Karpas-422 (cell line): ENCODE data around the gene NFXL1. TPM values are rescaled to one million over a fixed set of nuclear protein-coding genes. Genes with fewer than 3 reads are reported as not detected.
"Not testable (repeated sequence)": the region's sequence is repeated elsewhere in the genome, so short reads cannot be mapped to it uniquely, and the experiment has no call there.

ENCODE experiments used
- DNase-seq: peaks from one replicate; pipeline ENCODE4 v3.0.0-alpha.2; 2015
- H2AFZ ChIP-seq: fragments of 200-600 bp; sonication (generic); 2 replicates; pipeline ENCODE4 v1.6.1; 2014; ENCODE audit warnings: antibody characterized with exemption, low read length, mixed read lengths
- H3K27ac ChIP-seq: fragments of 200-600 bp; sonication (generic); 2 replicates; pipeline ENCODE4 v1.5.1; 2014; ENCODE audit warnings: mild to moderate bottlenecking, low read length, moderate library complexity
- H3K27me3 ChIP-seq: fragments of 200-600 bp; sonication (generic); 2 replicates; pipeline ENCODE4 v1.6.1; 2014; ENCODE audit warnings: low read length, mixed read lengths
- H3K36me3 ChIP-seq: fragments of 200-600 bp; sonication (generic); 2 replicates; pipeline ENCODE4 v1.6.1; 2014; ENCODE audit warnings: low read length, mixed read lengths; ENCODE audit not compliant: insufficient read depth
- H3K4me1 ChIP-seq: fragments of 200-600 bp; sonication (generic); 2 replicates; pipeline ENCODE4 v1.6.1; 2014; ENCODE audit warnings: mild to moderate bottlenecking, low read length, mixed read lengths
- H3K4me2 ChIP-seq: fragments of 200-600 bp; sonication (generic); 2 replicates; pipeline ENCODE4 v1.6.1; 2014; ENCODE audit warnings: low read length, low read depth, mild to moderate bottlenecking; ENCODE audit not compliant: poor library complexity, severe bottlenecking
- H3K4me3 ChIP-seq: fragments of 200-600 bp; sonication (generic); 2 replicates; pipeline ENCODE4 v1.5.1; 2014; ENCODE audit warnings: mild to moderate bottlenecking, antibody characterized with exemption, low read length, mixed read lengths
- H3K79me2 ChIP-seq: fragments of 200-600 bp; sonication (generic); 2 replicates; pipeline ENCODE4 v1.6.1; 2014; ENCODE audit warnings: mild to moderate bottlenecking, low read length, mixed read lengths
- H3K9ac ChIP-seq: fragments of 200-600 bp; sonication (generic); 2 replicates; pipeline ENCODE4 v1.6.0; 2014; ENCODE audit warnings: low read length
- H3K9me2 ChIP-seq: fragments of 200-600 bp; sonication (generic), shearing (Covaris generic); replicated peaks from 2 replicates; pipeline ENCODE4 v1.6.0; 2014; ENCODE audit warnings: mild to moderate bottlenecking, low read length, moderate library complexity; ENCODE audit not compliant: insufficient read depth
- H3K9me3 ChIP-seq: fragments of 300-700, 200-600 bp; sonication (generic); 2 replicates; pipeline ENCODE4 v1.6.1; 2014; ENCODE audit warnings: low read length, mixed read lengths
- H4K20me1 ChIP-seq: fragments of 200-600 bp; sonication (generic); 2 replicates; pipeline ENCODE4 v1.6.1; 2014; ENCODE audit warnings: mild to moderate bottlenecking, antibody characterized with exemption, low read length, low read depth; ENCODE audit not compliant: insufficient read depth
- total RNA-seq: library from RNA; depleted of rRNA; stranded (reverse); fragments of >200 nt; shearing (Covaris generic); gene quantifications from 2 replicates; pipeline ENCODE4 v1.2.3, GENCODE V29; 2014; ENCODE audit warnings: low replicate concordance

NFXL1 gene
- total RNA-seq, 1 experiment from 2014 or later = 41.1 TPM

- no peak overlapping the region for H3K4me3 ChIP-seq
- no peaks in the 10 kb centered on the region for H3K36me3 ChIP-seq
- no peak overlapping the region for H2AFZ ChIP-seq
These were observed 16.8 kb upstream of the NFXL1 start for GRCh38 chr4:47930971-47931804.

GRCh38 chr4:47929682-47930201 lies 15.4 kb upstream of the NFXL1 start:
- no peak overlapping the region for H3K4me2 ChIP-seq
- no peak overlapping the region for H3K9ac ChIP-seq
- no peaks in the 10 kb centered on the region for H3K27me3 ChIP-seq
- H3K4me1 ChIP-seq = peaks cover 32% of the 10 kb centered on the region
- no peak overlapping the region for H3K4me3 ChIP-seq
- H4K20me1 ChIP-seq = no peaks in the 10 kb centered on the region
- no peaks in the 10 kb centered on the region for H3K79me2 ChIP-seq
- DNase-seq = no peak
- no peaks in the 10 kb centered on the region for H3K9me2 ChIP-seq
- H3K36me3 ChIP-seq = no peaks in the 10 kb centered on the region
- 0 out of 2 replicates have a peak, but pooled peaks cover 3% of the 10 kb centered on the region for H3K9me3 ChIP-seq
- H3K27ac ChIP-seq = no peak overlapping the region
- H2AFZ ChIP-seq = no peak overlapping the region

More at GRCh38 chr4:47930971-47931804, 16.8 kb upstream of the NFXL1 start:
- Histone ChIP-seq H3K4me2 (no peak overlapping the region), H3K27ac (no peak overlapping the region), H4K20me1 (no peaks in the 10 kb centered on the region), H3K27me3 (no peaks in the 10 kb centered on the region), H3K4me1 (peaks cover 32% of the 10 kb centered on the region), H3K9me3 (no peaks in the 10 kb centered on the region), H3K79me2 (no peaks in the 10 kb centered on the region), H3K9ac (no peak overlapping the region), H3K9me2 (no peaks in the 10 kb centered on the region)
- DNase-seq = no peak

GRCh38 chr4:47926667-47927258 lies 12.4 kb upstream of the NFXL1 start:
- Histone ChIP-seq H2AFZ (peak overlapping the region; percentile 58; the same call in 1 of the 2 replicates), H3K4me2 (peak overlapping the region; percentile 30)

GRCh38 chr4:47923261-47923608 lies 8.9 kb upstream of the NFXL1 start:
- not testable (repeated sequence) for H3K9me3 ChIP-seq, H4K20me1 ChIP-seq, H3K9me2 ChIP-seq, H2AFZ ChIP-seq, H3K79me2 ChIP-seq, H3K9ac ChIP-seq, H3K36me3 ChIP-seq, H3K27me3 ChIP-seq
- Histone ChIP-seq H3K4me2 (peak overlapping the region; percentile 32), H3K4me3 (0 out of 2 replicates have a peak overlapping the region, but pooled peaks have one; percentile 11), H3K4me1 (peaks cover 28% of the 10 kb centered on the region), H3K27ac (peak overlapping the region; percentile 100)
- DNase-seq = peak; percentile 89

More at GRCh38 chr4:47926667-47927258, 12.4 kb upstream of the NFXL1 start:
- H3K27me3 ChIP-seq = no peaks in the 10 kb centered on the region
- no peak overlapping the region for H3K27ac ChIP-seq
- H3K9me2 ChIP-seq = no peaks in the 10 kb centered on the region
- no peaks in the 10 kb centered on the region; the same call in 1 of the 2 replicates for H3K36me3 ChIP-seq
- no peak overlapping the region for H3K9ac ChIP-seq
- no peak overlapping the region for H3K4me3 ChIP-seq
- H3K4me1 ChIP-seq = peaks cover 40% of the 10 kb centered on the region
- no peaks in the 10 kb centered on the region for H3K79me2 ChIP-seq
- H3K9me3 ChIP-seq = peaks cover 3% of the 10 kb centered on the region; the same call in 1 of the 2 replicates
- no peaks in the 10 kb centered on the region for H4K20me1 ChIP-seq
- peak; percentile 89 for DNase-seq

GRCh38 chr4:47922436-47923260 lies 8.3 kb upstream of the NFXL1 start:
- not testable (repeated sequence) for H3K79me2 ChIP-seq, H3K36me3 ChIP-seq, H3K27me3 ChIP-seq, H2AFZ ChIP-seq, H4K20me1 ChIP-seq, H3K9ac ChIP-seq, H3K9me2 ChIP-seq, H3K4me3 ChIP-seq, H3K9me3 ChIP-seq, H3K4me2 ChIP-seq
- DNase-seq = peak; percentile 79
- H3K4me1 ChIP-seq = peaks cover 24% of the 10 kb centered on the region
- H3K27ac ChIP-seq = peak overlapping the region; percentile 100

GRCh38 chr4:47917163-47917562 lies 2.8 kb upstream of the NFXL1 start:
- not testable (repeated sequence) for H2AFZ ChIP-seq, H3K9me2 ChIP-seq, H3K27ac ChIP-seq, H3K36me3 ChIP-seq, H3K4me2 ChIP-seq, H3K9ac ChIP-seq, H3K9me3 ChIP-seq, H3K27me3 ChIP-seq, H4K20me1 ChIP-seq, DNase-seq, H3K4me3 ChIP-seq
- Histone ChIP-seq H3K79me2 (peaks cover 22% of the 10 kb centered on the region), H3K4me1 (peaks cover 22% of the 10 kb centered on the region)

- peak overlapping the region; percentile 57; the same call in 1 of the 2 replicates for H2AFZ ChIP-seq
- H3K4me2 ChIP-seq = peak overlapping the region; percentile 77
- H3K27ac ChIP-seq = peak overlapping the region; percentile 72
- peaks cover 40% of the 10 kb centered on the region for H3K4me1 ChIP-seq
- peak overlapping the region; percentile 63 for H3K4me3 ChIP-seq
- H4K20me1 ChIP-seq = no peaks in the 10 kb centered on the region
- H3K79me2 ChIP-seq = peaks cover 40% of the 10 kb centered on the region
- no peaks in the 10 kb centered on the region for H3K9me2 ChIP-seq
- H3K9me3 ChIP-seq = no peaks in the 10 kb centered on the region
- peak overlapping the region; percentile 59 for H3K9ac ChIP-seq
- H3K27me3 ChIP-seq = no peaks in the 10 kb centered on the region
- DNase-seq = peak; percentile 49
- H3K36me3 ChIP-seq = peaks cover 11% of the 10 kb centered on the region
These were observed 995 bp upstream of the NFXL1 start for GRCh38 chr4:47915378-47915777.

GRCh38 chr4:47914926-47915237 lies 499 bp upstream of the NFXL1 start:
- Histone ChIP-seq H3K9me3 (no peaks in the 10 kb centered on the region), H3K9ac (peak overlapping the region; percentile 59), H3K27me3 (no peaks in the 10 kb centered on the region), H3K4me1 (peaks cover 44% of the 10 kb centered on the region), H3K36me3 (peaks cover 16% of the 10 kb centered on the region), H3K4me2 (peak overlapping the region; percentile 77), H2AFZ (peak overlapping the region; percentile 57; the same call in 1 of the 2 replicates), H4K20me1 (no peaks in the 10 kb centered on the region), H3K9me2 (no peaks in the 10 kb centered on the region), H3K4me3 (peak overlapping the region; percentile 63), H3K79me2 (peaks cover 45% of the 10 kb centered on the region), H3K27ac (peak overlapping the region; percentile 72)
- DNase-seq = no peak
